Loucy (cell line): ENCODE data around the gene PJA2.

Experiments used
- EZH2phosphoT487 ChIP-seq: fragments of 200-600 bp; IDR thresholded peaks from 2 replicates; pipeline ENCODE4 v1.6.1; 2018; ENCODE audit warnings: antibody characterized with exemption, mild to moderate bottlenecking, moderate library complexity, borderline replicate concordance
- TF ChIP-seq, protein P1 (sequence below): fragments of 200-600 bp; sonication (generic); conservative IDR thresholded peaks from 2 replicates; pipeline ENCODE4 v1.5.1; 2014; ENCODE audit warnings: mild to moderate bottlenecking, antibody characterized with exemption, low read length

DNA sequence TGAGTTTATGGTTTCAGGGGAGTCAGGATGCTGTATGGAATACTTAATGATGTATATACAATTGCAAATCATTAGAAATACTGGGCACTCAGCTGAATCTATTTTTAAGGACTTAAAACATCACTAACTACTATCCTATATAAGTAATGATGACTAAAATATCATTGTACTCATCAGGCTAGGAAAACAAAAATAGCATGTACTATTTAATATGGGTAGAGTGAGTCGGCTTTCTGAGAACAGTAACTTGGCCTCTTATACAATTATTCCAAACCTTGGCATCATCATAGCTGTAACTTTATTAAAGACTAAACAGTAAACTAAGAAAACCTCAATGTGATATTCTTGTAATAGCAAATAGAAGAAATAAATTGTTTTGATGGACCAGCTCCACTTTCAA, 94.5 kb downstream of the PJA2 start:
- TF ChIP-seq, protein P1, sequence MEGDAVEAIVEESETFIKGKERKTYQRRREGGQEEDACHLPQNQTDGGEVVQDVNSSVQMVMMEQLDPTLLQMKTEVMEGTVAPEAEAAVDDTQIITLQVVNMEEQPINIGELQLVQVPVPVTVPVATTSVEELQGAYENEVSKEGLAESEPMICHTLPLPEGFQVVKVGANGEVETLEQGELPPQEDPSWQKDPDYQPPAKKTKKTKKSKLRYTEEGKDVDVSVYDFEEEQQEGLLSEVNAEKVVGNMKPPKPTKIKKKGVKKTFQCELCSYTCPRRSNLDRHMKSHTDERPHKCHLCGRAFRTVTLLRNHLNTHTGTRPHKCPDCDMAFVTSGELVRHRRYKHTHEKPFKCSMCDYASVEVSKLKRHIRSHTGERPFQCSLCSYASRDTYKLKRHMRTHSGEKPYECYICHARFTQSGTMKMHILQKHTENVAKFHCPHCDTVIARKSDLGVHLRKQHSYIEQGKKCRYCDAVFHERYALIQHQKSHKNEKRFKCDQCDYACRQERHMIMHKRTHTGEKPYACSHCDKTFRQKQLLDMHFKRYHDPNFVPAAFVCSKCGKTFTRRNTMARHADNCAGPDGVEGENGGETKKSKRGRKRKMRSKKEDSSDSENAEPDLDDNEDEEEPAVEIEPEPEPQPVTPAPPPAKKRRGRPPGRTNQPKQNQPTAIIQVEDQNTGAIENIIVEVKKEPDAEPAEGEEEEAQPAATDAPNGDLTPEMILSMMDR, result no peak
- TF ChIP-seq EZH2phosphoT487, result no peak
